C4-2B (cell line): ENCODE measurements around the gene SLC8A1.

Experiments
- H3K27ac ChIP-seq: fragments of 450-650 bp; 2 replicates; pipeline ENCODE4 v1.5.1; 2017
- ZFX ChIP-seq: fragments of 450-650 bp; IDR thresholded peaks from 2 replicates; pipeline ENCODE4 v1.6.1; 2017
- TF ChIP-seq, protein P1 (sequence below): fragments of 450-650 bp; conservative IDR thresholded peaks from 2 replicates; pipeline ENCODE4 v1.5.1; 2017; ENCODE audit warnings: mild to moderate bottlenecking

Gene SLC8A1

DNA sequence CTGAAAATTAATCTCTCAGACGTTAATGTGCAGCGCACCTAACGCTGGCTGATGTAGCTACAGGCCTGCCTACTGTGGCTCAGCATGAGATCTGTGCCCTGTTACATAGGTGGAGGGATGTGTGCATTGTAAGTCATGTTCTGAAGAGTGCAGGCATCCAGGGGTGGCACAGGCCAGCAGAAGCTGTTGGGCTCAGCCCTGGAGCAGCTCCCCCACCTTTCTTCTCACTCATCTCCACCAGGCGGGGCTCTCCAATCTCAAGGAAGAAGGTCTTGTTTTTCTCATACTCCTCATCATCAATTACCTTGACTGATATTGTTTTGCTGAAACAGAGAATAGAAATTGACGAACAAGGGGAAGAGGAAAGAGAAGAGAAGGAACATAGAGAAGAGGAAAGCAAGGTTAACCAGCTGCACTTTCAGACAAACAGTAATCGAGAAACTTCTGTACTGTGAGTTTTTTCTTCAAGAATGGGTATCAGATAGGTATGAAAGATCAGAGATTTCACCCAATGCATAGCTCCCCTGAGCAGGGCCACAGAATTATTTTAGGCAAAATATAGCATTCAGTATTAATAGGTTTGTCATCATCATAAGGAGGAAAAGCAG, 273.6 kb downstream of the SLC8A1 start:
- TF ChIP-seq, protein P1, sequence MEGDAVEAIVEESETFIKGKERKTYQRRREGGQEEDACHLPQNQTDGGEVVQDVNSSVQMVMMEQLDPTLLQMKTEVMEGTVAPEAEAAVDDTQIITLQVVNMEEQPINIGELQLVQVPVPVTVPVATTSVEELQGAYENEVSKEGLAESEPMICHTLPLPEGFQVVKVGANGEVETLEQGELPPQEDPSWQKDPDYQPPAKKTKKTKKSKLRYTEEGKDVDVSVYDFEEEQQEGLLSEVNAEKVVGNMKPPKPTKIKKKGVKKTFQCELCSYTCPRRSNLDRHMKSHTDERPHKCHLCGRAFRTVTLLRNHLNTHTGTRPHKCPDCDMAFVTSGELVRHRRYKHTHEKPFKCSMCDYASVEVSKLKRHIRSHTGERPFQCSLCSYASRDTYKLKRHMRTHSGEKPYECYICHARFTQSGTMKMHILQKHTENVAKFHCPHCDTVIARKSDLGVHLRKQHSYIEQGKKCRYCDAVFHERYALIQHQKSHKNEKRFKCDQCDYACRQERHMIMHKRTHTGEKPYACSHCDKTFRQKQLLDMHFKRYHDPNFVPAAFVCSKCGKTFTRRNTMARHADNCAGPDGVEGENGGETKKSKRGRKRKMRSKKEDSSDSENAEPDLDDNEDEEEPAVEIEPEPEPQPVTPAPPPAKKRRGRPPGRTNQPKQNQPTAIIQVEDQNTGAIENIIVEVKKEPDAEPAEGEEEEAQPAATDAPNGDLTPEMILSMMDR: no peak
- no peak for TF ChIP-seq ZFX
- H3K27ac ChIP-seq: no peak overlapping the region

DNA sequence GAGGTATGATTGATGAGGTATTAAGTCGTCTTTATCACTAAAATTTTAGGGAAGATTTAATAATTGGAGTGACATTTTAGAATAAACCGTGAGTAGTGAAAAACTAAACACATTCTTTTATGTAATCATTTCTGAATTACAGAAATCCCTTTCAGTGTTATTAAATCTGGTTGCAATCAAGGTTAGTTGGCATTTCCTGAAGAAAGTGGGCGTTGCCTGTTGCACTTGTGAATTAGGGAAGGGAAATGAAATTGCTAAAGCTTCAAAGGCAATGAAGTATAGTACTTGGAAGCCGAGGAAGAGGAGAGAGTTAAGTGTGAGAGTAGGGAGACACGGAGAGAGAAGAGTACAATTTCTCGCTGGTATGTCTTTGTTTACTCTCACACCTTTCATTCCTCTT, 274.5 kb downstream of the SLC8A1 start:
- no peak overlapping the region for H3K27ac ChIP-seq
- TF ChIP-seq ZFX: no peak

DNA sequence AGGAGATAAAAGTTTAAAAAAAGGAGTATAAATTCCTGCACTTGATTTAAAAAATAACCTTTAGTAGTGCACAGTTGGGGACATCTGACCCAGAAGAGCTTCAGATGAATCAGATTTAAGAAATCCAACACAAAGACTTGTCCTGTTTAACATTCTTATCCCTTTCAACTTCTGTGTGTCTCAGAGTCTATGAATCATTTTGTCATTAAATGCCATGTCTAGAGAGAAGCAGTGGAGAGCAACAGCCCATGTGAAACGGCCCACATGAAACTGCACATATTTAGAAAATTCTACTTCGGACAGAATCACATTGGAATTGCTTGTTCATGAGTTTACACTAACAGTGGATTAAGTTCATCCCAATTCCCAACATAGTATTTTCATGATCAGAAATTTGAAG, 278.6 kb downstream of the SLC8A1 start:
- H3K27ac ChIP-seq: no peak overlapping the region
- TF ChIP-seq, protein P1: no peak
- no peak for TF ChIP-seq ZFX

DNA sequence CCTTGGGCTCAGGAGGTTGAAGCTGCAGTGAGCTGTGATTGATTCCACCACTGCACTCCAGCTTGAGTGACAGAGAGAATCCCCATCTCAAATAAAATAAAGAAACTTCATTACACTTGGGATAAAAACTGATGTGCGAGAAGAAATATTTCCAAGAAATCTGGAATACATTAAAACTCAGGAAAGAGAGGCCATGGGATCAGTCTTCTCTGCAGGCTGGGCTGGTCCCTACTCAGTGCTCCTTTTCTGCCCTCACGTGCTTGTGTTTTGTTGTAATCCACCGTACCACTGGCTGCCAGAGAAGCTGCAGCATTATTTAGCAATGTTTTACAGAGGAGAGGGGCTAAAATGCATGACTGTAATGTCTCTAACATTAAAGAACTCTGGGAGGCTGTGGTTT, 282.0 kb downstream of the SLC8A1 start:
- H3K27ac ChIP-seq: no peak overlapping the region
- TF ChIP-seq, protein P1: no peak
- TF ChIP-seq ZFX: no peak

DNA sequence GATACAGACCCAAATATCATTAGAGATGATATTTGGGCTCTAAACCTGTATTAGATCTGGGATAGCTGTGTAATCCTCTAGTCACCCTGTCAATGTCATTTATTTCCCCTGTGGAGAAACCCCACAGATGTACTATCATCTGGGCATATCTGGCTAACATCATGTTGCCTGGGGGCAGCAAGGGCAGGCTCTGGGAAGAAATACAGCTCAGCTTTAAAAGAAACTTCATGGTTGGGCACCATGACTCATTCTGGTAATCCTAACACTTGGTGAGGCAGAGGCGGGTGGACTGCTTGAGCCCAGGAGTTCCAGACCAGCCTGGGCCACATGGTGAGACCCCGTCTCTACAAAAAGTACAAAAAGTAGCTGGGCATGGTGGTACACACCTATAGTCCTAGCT, 282.5 kb downstream of the SLC8A1 start:
- no peak overlapping the region for H3K27ac ChIP-seq
- no peak for TF ChIP-seq ZFX
- TF ChIP-seq, protein P1: no peak

DNA sequence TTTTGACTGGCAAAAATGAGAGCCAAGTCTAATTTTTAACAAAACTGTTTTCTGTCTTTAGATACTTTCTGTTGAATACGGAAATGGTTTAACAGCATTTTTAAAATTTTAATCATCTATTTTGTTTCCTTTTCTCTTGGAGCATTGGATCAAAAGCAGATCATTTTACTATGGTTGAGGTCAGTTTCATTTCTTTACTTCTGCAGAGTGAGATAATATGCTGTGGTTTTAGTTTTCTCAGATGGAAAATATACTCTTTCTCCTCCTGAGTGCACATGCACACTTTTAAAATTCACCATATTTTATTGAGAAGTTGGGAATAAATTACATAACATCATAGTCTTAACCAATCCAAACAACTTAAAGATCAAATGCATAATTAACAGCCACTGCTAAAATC, 283.3 kb downstream of the SLC8A1 start:
- no peak overlapping the region for H3K27ac ChIP-seq
- TF ChIP-seq ZFX: no peak
- TF ChIP-seq, protein P1: no peak

DNA sequence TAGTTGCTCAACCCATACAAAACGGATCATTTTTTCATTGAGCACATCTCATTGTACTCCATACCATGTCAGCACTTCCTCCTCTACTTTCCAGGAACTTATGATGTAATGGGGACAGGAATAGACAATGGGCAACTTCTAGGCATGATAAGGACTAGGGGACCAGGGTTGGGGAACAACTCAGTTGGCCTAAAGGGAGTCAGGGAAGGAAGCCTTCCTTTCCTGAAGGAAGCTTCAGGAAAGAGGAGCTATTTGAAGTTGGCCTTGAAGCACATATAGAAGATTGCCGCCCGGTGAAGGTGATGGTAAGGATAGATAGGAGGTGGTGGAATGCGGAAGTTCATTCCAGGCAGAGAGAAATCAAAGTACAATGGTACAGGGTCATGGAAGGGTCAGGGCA, 283.9 kb downstream of the SLC8A1 start:
- TF ChIP-seq ZFX: no peak
- TF ChIP-seq, protein P1: no peak
- H3K27ac ChIP-seq: no peak overlapping the region

DNA sequence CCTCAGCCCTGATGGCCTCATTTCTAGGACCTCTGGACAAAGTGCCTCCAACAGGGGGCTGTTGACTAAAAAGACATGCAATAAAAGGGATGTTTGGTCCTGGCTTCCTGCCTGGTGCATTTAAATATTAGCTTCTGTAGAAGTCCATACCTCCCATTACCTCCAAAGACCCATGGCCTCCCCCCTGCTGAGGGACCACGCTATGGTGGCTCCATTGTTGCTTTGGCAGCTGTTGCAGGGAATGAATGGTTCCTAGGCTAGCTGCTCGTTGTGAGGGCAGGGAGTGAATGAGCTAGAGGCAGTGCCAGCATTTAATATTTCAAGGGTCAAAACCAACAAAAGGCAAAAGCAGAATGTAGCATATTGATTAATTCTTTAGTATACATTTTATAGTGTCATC, 285.9 kb downstream of the SLC8A1 start:
- TF ChIP-seq ZFX: no peak
- TF ChIP-seq, protein P1: no peak
- H3K27ac ChIP-seq: no peak overlapping the region
